Measurements from ENCODE around the gene SPAG16. TPM values are rescaled to one million over a fixed set of nuclear protein-coding genes. Genes with fewer than 3 reads are reported as not detected.
"Not testable (repeated sequence)": the region's sequence is repeated elsewhere in the genome, so short reads cannot be mapped to it uniquely, and the experiment has no call there.

Gene SPAG16
- total RNA-seq, 2 experiments from 2014 or later, result 8.4 to 8.5 TPM

- DNase-seq, result no peak
- Mint-ChIP-seq H3K36me3 (ENCODE audit: low read depth) (no peaks in the 10 kb centered on the region), H3K9me3 (no peaks in the 10 kb centered on the region), H3K4me3 (no peak overlapping the region), H3K27ac (no peak overlapping the region), H3K27me3 (no peaks in the 10 kb centered on the region), H3K4me1 (no peaks in the 10 kb centered on the region)
- CTCF ChIA-PET, result no interaction called here
- POLR2A ChIA-PET, result no interaction called here
Measured at GRCh38 chr2:213679894-213680293, 395.6 kb downstream of the SPAG16 start.

GRCh38 chr2:213682276-213682675 is 398.0 kb downstream of the SPAG16 start:
- Mint-ChIP-seq H3K9me3 (no peaks in the 10 kb centered on the region), H3K4me1 (no peaks in the 10 kb centered on the region), H3K27ac (no peak overlapping the region), H3K36me3 (ENCODE audit: low read depth) (no peaks in the 10 kb centered on the region), H3K27me3 (no peaks in the 10 kb centered on the region), H3K4me3 (no peak overlapping the region)
- no peak for DNase-seq
- CTCF ChIA-PET, result no interaction called here
- POLR2A ChIA-PET, result no interaction called here

GRCh38 chr2:213688133-213688532 is 403.9 kb downstream of the SPAG16 start:
- H3K27ac Mint-ChIP-seq, result no peak overlapping the region
- POLR2A ChIA-PET, result no interaction called here
- no peak for DNase-seq
- H3K4me3 Mint-ChIP-seq, result no peak overlapping the region
- H3K4me1 Mint-ChIP-seq, result no peaks in the 10 kb centered on the region
- H3K27me3 Mint-ChIP-seq, result no peaks in the 10 kb centered on the region
- H3K9me3 Mint-ChIP-seq, result no peaks in the 10 kb centered on the region
- CTCF ChIA-PET, result no interaction called here
- H3K36me3 Mint-ChIP-seq (ENCODE audit: low read depth), result no peaks in the 10 kb centered on the region

GRCh38 chr2:213688825-213689224 is 404.6 kb downstream of the SPAG16 start:
- DNase-seq; H3K27ac Mint-ChIP-seq; H3K4me1 Mint-ChIP-seq; CTCF ChIA-PET; H3K27me3 Mint-ChIP-seq; H3K9me3 Mint-ChIP-seq; H3K4me3 Mint-ChIP-seq; POLR2A ChIA-PET; H3K36me3 Mint-ChIP-seq (ENCODE audit: low read depth): not testable (repeated sequence)

- no peak overlapping the region for H3K4me3 Mint-ChIP-seq
- H3K36me3 Mint-ChIP-seq (ENCODE audit: low read depth), result no peaks in the 10 kb centered on the region
- no peak overlapping the region for H3K27ac Mint-ChIP-seq
- no peaks in the 10 kb centered on the region for H3K4me1 Mint-ChIP-seq
- no peaks in the 10 kb centered on the region for H3K9me3 Mint-ChIP-seq
- ChIA-PET POLR2A (no interaction called here), CTCF (no interaction called here)
- DNase-seq, result no peak
- no peaks in the 10 kb centered on the region for H3K27me3 Mint-ChIP-seq
Measured at GRCh38 chr2:213689585-213689984, 405.3 kb downstream of the SPAG16 start.

GRCh38 chr2:213691351-213691750 is 407.1 kb downstream of the SPAG16 start:
- no peak for DNase-seq
- POLR2A ChIA-PET, result no interaction called here
- H3K27me3 Mint-ChIP-seq, result no peaks in the 10 kb centered on the region
- CTCF ChIA-PET, result no interaction called here
- no peak overlapping the region for H3K4me3 Mint-ChIP-seq
- H3K9me3 Mint-ChIP-seq, result no peaks in the 10 kb centered on the region
- H3K27ac Mint-ChIP-seq, result no peak overlapping the region
- H3K4me1 Mint-ChIP-seq, result no peaks in the 10 kb centered on the region
- no peaks in the 10 kb centered on the region for H3K36me3 Mint-ChIP-seq (ENCODE audit: low read depth)

GRCh38 chr2:213696442-213696841 is 412.2 kb downstream of the SPAG16 start:
- no peak for DNase-seq
- Mint-ChIP-seq H3K27me3 (no peaks in the 10 kb centered on the region), H3K4me3 (no peak overlapping the region), H3K27ac (no peak overlapping the region), H3K36me3 (ENCODE audit: low read depth) (no peaks in the 10 kb centered on the region), H3K4me1 (no peaks in the 10 kb centered on the region), H3K9me3 (no peaks in the 10 kb centered on the region)
- ChIA-PET POLR2A (no interaction called here), CTCF (no interaction called here)

- CTCF ChIA-PET; DNase-seq; H3K9me3 Mint-ChIP-seq; H3K4me1 Mint-ChIP-seq; POLR2A ChIA-PET; H3K27me3 Mint-ChIP-seq; H3K27ac Mint-ChIP-seq; H3K36me3 Mint-ChIP-seq (ENCODE audit: low read depth); H3K4me3 Mint-ChIP-seq: not testable (repeated sequence)
Measured at GRCh38 chr2:213701365-213701764, 417.1 kb downstream of the SPAG16 start.

- no peak for DNase-seq
- Mint-ChIP-seq H3K4me1 (no peaks in the 10 kb centered on the region), H3K27me3 (no peaks in the 10 kb centered on the region), H3K9me3 (peaks cover 5% of the 10 kb centered on the region), H3K4me3 (no peak overlapping the region), H3K36me3 (ENCODE audit: low read depth) (no peaks in the 10 kb centered on the region), H3K27ac (no peak overlapping the region)
- CTCF ChIA-PET, result no interaction called here
- POLR2A ChIA-PET, result no interaction called here
Measured at GRCh38 chr2:213703406-213704098, 419.3 kb downstream of the SPAG16 start.

- H3K27ac Mint-ChIP-seq, result no peak overlapping the region
Measured at GRCh38 chr2:213710164-213710563, 425.9 kb downstream of the SPAG16 start.

GRCh38 chr2:213718411-213718810 is 434.1 kb downstream of the SPAG16 start:
- H3K27ac Mint-ChIP-seq; H3K9me3 Mint-ChIP-seq; H3K27me3 Mint-ChIP-seq; H3K36me3 Mint-ChIP-seq (ENCODE audit: low read depth); DNase-seq; POLR2A ChIA-PET; CTCF ChIA-PET; H3K4me3 Mint-ChIP-seq; H3K4me1 Mint-ChIP-seq: not testable (repeated sequence)

More at GRCh38 chr2:213710164-213710563, 425.9 kb downstream of the SPAG16 start:
- H3K4me1 Mint-ChIP-seq, result no peaks in the 10 kb centered on the region
- no peaks in the 10 kb centered on the region for H3K27me3 Mint-ChIP-seq
- H3K9me3 Mint-ChIP-seq, result no peaks in the 10 kb centered on the region
- no peak for DNase-seq
- H3K4me3 Mint-ChIP-seq, result no peak overlapping the region
- POLR2A ChIA-PET, result no interaction called here
- H3K36me3 Mint-ChIP-seq (ENCODE audit: low read depth), result no peaks in the 10 kb centered on the region
- CTCF ChIA-PET, result no interaction called here

GRCh38 chr2:213722565-213722964 is 438.3 kb downstream of the SPAG16 start:
- CTCF ChIA-PET, result no interaction called here
- no peaks in the 10 kb centered on the region for H3K36me3 Mint-ChIP-seq (ENCODE audit: low read depth)

GRCh38 chr2:213723041-213723560 is 438.8 kb downstream of the SPAG16 start:
- no peaks in the 10 kb centered on the region for H3K4me1 Mint-ChIP-seq
- DNase-seq, result no peak
- no peak overlapping the region for H3K4me3 Mint-ChIP-seq
- H3K27me3 Mint-ChIP-seq, result no peaks in the 10 kb centered on the region
- H3K9me3 Mint-ChIP-seq, result peaks cover 2% of the 10 kb centered on the region
- ChIA-PET CTCF (no interaction called here), POLR2A (no interaction called here)
- H3K27ac Mint-ChIP-seq, result no peak overlapping the region
- no peaks in the 10 kb centered on the region for H3K36me3 Mint-ChIP-seq (ENCODE audit: low read depth)

More at GRCh38 chr2:213722565-213722964, 438.3 kb downstream of the SPAG16 start:
- no peak for DNase-seq
- Mint-ChIP-seq H3K9me3 (peaks cover 2% of the 10 kb centered on the region), H3K4me3 (no peak overlapping the region), H3K4me1 (no peaks in the 10 kb centered on the region), H3K27ac (no peak overlapping the region), H3K27me3 (no peaks in the 10 kb centered on the region)
- POLR2A ChIA-PET, result no interaction called here

- peaks cover 2% of the 10 kb centered on the region for H3K9me3 Mint-ChIP-seq
- no peak for DNase-seq
- H3K27ac Mint-ChIP-seq, result no peak overlapping the region
- no peaks in the 10 kb centered on the region for H3K36me3 Mint-ChIP-seq (ENCODE audit: low read depth)
- CTCF ChIA-PET, result no interaction called here
- H3K4me3 Mint-ChIP-seq, result no peak overlapping the region
- POLR2A ChIA-PET, result no interaction called here
- H3K27me3 Mint-ChIP-seq, result no peaks in the 10 kb centered on the region
- no peaks in the 10 kb centered on the region for H3K4me1 Mint-ChIP-seq
Measured at GRCh38 chr2:213723707-213724106, 439.4 kb downstream of the SPAG16 start.

All from activated CD4-positive, alpha-beta memory T cell treated with anti-CD3 and anti-CD28 coated beads, Interleukin-2, amount 10 ng/mL, durations not matched to agents 7 days and 5 days (primary cell).